ENCODE results near the gene RNF141.

Gene RNF141

GRCh38 chr11:10558288-10558687 is 17.3 kb upstream of the RNF141 start:
- no peak for DNase-seq

- DNase-seq = no peak
Measured at GRCh38 chr11:10556590-10556989, 15.6 kb upstream of the RNF141 start.

DNA sequence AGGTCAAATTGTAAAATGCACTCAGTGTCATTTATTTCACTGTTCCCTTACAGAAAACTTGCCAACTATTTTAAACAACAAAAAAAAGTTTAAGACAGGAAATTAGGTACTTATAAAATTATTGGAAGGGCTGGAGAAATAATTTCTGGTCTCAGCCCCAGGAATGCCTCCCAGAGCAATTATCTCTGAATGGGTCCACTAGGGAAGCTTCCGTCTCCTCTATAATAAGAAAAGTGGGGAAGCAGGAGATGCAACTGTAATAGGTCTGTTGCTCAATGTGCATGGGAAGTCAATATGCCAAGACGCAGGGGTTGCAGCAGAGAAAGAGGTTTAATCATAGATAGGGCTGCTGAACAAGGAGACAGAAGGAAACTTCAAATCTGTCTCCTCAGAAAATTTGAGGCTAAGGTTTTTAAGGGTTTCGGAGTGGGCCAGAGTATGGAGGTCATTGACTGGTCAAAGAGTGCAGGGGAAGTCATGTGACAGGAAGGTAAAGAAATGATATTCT is 10.9 kb upstream of the RNF141 start:
- DNase-seq = no peak

DNA sequence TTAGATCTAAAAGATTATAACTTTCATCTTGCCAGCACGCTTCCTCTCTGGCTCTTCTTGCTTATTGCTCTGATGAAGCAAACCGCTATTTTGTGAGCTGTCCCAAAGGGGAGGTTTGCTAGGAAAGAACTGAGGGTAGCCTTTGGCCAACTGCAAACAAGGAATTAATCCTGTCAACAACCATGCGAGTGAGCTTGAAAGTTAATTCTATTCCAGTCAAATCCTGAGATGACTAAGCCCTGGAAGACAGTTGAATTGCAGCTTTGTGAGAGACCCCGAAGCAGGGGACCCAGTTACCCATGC is 10.3 kb upstream of the RNF141 start:
- DNase-seq = no peak

- DNase-seq = no peak
Measured at GRCh38 chr11:10550503-10551289, 9.7 kb upstream of the RNF141 start.

DNA sequence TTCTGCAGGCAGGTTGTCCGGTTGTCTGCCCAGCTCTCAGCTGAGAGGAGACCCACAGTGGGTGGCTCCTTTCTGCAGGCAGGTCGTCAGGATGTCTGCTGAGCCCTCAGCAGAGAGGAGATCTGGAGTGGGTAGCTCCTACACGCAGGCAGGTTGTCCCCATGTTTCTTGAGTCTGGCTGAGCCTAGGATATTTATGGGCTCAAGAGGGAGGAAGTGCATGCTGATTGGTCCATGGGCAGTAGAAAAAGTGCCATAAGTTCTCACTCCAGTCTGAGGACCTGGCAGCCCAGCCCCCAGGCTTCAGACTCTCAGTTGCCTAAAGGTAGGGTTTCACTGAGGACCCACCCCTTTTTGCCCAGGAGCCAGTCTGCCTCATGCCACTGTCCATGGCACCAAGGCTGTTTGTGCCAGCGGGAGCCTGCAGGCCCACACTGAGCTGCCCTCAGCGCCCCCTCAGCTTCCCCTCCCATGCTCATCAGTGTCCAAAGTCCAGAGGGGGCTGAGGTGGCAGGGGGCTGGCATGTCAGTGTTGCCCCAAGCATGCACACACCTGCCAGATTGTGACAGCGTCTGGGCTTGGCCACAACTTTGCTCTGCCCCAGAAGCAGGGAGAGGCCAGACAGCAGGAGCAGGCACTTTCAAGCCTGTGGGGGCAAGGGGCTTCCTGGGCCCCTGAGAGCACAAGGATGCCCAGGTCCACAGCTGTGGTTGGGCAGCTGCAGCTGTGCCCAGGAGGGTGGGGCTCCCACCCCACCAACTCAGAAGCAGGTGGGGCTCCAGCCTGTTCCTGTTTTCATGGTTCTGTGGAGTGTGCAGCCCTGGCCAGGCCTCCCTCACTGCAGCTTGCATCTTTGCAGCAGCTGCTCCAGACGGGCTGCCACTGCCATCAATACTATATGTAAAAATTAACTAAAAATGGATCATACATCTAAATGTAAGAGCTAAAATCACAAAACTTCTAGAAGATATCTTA is 3.8 kb upstream of the RNF141 start:
- DNase-seq = no peak

DNA sequence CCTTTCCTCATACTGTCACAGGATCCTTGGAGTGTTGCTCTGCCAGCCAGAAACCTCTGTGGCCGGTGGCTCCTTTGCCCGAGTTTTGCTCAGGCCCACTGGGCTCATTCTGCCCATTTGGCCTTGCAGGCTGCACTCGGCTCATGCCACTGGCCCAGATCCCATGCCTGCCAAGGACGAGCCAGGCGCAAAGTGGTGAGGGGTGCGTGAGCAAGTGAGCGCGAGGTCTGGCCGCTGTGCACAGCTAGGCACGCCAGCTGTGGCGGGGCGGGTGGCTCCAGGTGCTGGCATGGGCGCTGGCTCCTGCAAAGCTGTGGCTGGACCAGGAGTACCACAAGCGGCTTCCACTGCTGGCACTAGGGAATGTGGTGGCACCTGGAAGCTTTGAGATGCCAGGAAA is 2.8 kb upstream of the RNF141 start:
- no peak for DNase-seq

DNA sequence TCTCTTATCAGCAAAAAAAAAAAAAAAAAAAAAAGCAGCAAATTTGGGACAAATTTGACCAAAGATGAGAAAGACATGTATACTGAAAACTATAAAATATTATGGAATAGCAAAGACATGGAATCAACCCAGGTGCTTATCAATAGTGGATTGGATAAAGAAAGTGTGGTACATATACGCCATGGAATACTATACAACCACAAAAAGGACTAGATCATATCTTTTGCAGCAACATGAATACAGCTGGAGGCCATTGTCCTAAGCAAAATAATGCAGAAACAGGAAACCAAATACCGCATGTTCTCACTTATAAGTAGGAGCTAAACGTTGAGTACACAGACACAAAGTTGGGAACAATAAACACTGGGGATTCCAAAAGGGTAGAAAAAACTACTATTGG is 1.8 kb upstream of the RNF141 start:
- DNase-seq = no peak

DNA sequence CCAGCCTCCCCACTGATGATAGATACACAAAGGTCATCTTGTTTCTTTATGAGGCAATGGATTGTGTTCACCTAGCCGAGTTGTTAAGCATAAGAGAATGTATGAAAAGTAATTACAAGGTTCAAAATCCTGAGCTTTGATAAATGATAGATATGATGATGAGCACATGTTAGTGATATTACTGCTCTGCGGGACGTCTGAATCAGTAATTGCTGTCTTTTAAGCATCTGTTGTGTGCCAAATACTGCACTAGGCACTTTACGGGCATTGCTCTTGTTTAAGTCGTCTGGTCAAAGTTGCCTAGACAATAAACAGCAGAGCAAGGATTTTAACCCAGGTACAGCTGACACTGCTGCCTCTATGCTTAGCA is 559 bp upstream of the RNF141 start:
- no peak for DNase-seq

- DNase-seq = no peak
Measured at GRCh38 chr11:10540546-10540914, 457 bp downstream of the RNF141 start.

DNA sequence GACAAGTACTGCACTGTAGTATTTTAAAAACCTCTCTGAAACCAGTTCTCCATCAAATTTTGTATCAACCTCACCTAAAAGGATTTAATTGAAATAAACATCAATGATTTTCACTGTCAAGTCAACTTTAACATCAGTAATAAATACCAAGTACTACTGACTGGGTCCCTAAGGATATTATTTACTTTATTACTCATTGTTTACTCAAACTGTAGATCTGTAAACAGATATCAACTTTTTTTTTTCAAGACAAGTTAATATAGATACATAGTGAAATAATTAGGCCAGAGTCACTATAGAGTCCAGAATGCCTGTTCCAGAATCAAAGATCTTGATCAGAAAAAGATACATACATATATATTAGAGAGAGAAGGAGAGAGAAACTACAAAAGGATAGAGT is 1.6 kb downstream of the RNF141 start:
- no peak for DNase-seq

DNA sequence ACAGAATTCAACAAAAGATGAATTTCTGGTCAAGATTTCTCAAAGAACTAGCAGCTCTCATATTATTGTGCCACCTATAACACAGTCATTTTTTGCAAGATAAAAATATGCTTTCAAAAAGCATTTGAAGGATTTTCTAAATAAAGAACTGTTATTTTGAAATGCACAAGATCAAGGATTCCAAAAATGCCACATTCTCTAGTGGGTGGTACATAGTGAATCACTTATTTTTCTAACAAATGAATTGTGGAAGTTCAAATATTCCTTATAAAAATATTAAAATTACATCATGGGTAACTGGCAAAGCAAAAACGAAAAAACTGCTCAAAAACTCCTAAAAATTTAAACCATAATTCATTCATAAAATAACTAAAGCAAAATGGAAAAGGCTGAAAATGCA is 2.1 kb downstream of the RNF141 start:
- DNase-seq = no peak

DNA sequence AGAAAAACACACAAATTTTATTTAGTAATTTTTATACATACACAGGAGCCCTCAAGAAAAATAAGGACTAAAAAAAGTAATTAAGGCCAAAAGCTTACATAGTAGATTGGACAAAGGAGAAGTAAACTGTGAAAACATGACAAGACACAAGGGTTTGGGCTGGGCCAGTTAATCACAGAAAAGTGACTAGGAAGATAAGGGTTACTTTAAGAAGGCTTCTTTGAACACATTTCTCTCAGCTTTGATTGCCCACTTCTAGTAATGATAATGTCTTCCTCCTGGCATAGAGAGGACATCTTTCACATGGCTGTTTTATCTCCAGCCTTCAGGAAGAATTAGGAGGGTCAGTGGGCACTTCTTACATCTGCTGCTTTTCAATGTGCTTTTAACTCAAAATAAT is 3.4 kb downstream of the RNF141 start:
- DNase-seq = no peak

GRCh38 chr11:10534316-10534715 is 6.7 kb downstream of the RNF141 start:
- DNase-seq = no peak

GRCh38 chr11:10533323-10533722 is 7.7 kb downstream of the RNF141 start:
- DNase-seq = no peak

DNA sequence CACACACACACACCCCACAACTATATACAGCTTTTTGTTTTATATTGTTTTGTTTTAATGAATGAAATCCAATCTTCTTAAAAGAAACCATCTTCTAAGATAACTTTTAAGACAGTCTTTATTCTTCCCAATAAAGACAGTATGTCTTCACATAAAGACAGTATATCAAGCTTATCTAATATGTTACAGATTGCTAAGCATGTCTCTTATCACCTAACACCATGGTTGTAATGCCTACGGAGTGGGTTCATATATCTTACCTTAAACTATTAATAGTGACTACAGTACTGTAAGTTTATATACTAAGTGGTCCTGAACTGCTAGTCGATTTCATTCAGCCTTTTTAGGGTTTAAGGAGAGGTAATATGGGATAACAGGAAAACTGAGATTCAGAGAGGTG is 8.5 kb downstream of the RNF141 start:
- no peak for DNase-seq

DNA sequence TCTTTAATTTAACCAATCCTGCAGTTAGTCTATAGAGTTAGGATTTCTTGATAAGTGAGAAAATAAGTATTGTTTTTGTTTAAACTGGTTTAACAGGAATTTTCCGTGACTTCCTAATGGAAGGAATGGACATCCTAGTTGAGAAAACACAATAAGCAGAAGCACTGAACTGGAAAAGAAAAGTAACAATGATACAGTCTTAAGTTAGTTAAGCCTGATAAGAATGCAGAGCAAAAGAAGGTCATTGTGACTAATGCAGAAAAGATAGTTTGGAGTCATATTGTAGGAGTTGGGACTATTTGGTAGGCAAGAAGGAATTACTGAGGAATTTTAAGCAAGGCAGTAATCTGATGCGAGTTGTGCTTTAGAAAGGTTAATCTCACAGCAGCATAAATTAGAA is 11.7 kb downstream of the RNF141 start:
- no peak for DNase-seq

DNA sequence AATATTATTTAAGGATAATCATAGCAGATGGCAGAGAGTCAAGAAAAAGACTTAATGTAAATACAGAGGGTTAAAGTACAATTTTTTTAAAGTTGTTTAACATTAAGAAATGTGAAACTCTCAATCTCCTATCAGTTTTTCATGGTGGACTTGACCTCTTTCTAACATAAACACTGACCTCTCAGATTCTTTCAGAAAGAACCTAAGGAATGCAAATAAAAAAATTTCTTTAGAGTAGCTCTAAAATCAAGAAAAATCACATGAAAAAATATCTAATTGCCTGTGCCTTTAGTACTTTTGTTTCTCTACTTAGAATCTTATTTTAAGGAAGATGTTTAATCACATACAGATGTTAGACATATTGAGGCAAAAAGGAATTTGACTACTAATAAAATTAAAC is 12.9 kb downstream of the RNF141 start:
- no peak for DNase-seq

DNA sequence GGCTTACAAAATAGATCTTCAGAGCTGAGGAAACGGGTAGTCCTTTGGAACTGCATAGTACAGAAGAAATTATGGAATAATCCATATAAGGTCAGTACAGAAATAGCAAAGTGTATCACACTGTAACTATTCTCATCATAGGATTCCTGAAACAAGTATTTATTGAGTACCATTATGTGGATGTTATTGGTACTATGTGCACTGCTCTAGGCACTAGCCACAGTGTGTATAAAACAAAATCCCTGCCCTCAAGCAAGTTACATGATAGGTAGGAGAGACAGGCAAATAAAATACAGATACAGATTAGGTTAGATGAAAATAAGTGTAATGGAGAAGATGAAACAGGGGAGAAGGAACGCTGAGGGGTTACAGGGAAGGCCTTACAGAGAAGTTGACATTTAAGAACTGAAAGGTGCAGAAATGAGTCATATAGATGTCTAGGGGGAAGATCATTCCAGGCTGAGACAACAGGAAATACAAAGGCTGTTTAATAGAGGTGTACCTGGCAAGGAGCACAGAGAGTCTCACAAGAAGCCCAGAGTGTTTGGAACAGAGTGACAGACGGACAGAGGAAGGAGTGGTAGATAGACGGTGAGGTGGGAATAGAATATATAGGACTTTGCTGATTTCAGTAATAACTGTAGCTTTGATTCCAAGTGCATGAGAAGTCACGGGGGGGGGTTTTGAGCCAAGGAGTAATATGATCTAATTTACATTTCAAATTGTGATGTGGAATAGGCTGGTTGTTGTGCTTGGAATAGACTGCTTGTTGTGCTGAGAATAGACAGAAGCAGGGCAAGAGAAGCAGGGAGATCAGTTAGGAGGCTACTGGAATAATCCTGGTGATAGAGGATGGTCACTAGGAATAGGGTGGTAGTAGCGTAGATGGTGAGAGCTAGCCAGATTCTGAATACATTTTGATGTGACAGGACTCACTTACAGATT is 13.7 kb downstream of the RNF141 start:
- DNase-seq = no peak

DNA sequence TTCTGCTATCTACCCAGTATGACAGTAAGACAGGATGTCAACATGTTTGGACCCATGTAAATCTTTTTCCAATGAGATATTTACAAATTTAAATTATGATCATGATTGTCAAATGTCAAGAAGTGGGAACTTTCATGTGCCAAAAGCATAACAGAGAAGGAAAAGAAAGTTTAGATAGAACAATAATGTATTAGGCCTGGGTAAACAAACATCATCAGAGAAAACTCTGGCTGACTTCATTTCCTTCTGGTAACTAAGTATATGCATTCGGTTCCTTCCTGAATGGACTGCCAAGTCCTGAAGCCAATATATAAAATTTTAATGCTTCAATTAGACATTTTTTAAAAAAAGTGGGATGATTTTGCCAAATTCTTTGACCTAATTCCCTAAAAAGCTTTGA is 16.5 kb downstream of the RNF141 start:
- no peak for DNase-seq

DNA sequence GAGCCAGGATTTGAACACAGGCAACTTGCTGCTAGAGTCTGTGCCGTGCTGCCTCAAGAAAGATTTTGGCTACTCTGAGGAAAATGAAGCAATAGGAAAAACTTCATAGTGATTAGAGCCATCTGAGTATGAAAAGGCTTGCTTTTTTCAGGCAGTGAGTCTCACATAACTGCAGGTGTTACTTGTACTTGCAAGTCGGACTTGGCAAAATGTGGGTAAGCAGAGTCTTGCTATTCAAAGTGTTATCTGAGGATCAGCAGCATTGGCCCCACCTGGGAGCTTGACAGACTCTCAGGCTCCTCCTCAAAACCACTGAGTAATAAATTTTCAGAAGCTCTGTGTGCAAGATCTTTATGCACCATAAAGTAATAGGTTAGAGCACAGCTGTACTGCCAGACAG is 18.1 kb downstream of the RNF141 start:
- DNase-seq = no peak

- DNase-seq = no peak
Measured at GRCh38 chr11:10522276-10522675, 18.7 kb downstream of the RNF141 start.

DNA sequence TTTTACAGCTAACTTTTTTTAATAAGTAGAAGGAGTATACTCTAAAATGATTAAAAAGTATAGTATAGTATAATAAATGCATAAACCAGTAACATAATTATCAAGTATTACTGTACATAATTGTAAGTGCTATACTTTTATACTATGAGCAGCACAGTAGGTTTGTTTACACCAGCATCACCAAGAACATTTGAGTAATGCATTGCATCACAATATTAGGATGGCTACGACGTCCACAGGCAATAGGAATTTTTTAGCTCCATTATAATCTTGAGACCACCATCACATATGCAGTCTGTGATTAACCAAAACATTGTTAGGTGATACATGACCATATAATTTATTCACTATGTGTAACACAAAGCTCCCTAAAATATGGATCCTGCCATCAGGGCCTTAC is 20.4 kb downstream of the RNF141 start:
- DNase-seq = no peak
